ENCODE measurements around the gene CACNA1C.

The CACNA1C gene

GRCh38 chr12:2390133-2390532, 337.3 kb downstream of the CACNA1C start:
- no peaks in the 10 kb centered on the region for H3K36me3 ChIP-seq (ENCODE audit: insufficient read depth, low read length)
- ATAC-seq (ENCODE audit: insufficient read depth, low read depth), result no peak
- H3K79me2 ChIP-seq (ENCODE audit: insufficient read depth, low read length), result no peaks in the 10 kb centered on the region
- H3K27me3 ChIP-seq (ENCODE audit: insufficient read depth, low read length, poor library complexity), result peaks cover 15% of the 10 kb centered on the region
- no peaks in the 10 kb centered on the region for H3K4me1 ChIP-seq (ENCODE audit: insufficient read depth, low read length)
- DNase-seq, result no peak
- no peak overlapping the region for H3K4me3 ChIP-seq (ENCODE audit: low read depth in 1 of 2, low read length in 2 of 2)
- no peak overlapping the region for H3K4me2 ChIP-seq (ENCODE audit: insufficient read depth, low read length)
- no peaks in the 10 kb centered on the region for H3K9me3 ChIP-seq (ENCODE audit: insufficient read depth, low read length, severe bottlenecking)
- no peak overlapping the region for H3K27ac ChIP-seq (ENCODE audit: low read length)
- TF ChIP-seq, protein P1, sequence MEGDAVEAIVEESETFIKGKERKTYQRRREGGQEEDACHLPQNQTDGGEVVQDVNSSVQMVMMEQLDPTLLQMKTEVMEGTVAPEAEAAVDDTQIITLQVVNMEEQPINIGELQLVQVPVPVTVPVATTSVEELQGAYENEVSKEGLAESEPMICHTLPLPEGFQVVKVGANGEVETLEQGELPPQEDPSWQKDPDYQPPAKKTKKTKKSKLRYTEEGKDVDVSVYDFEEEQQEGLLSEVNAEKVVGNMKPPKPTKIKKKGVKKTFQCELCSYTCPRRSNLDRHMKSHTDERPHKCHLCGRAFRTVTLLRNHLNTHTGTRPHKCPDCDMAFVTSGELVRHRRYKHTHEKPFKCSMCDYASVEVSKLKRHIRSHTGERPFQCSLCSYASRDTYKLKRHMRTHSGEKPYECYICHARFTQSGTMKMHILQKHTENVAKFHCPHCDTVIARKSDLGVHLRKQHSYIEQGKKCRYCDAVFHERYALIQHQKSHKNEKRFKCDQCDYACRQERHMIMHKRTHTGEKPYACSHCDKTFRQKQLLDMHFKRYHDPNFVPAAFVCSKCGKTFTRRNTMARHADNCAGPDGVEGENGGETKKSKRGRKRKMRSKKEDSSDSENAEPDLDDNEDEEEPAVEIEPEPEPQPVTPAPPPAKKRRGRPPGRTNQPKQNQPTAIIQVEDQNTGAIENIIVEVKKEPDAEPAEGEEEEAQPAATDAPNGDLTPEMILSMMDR (IDR thresholded peaks at IDR 0.05; ENCODE audit: borderline replicate concordance, extremely low read depth, low read length, poor library complexity, severe bottlenecking), result no peak
- TF ChIP-seq EZH2 (IDR thresholded peaks at IDR 0.05; ENCODE audit: borderline replicate concordance, low read depth, low read length, severe bottlenecking), result no peak
- no peaks in the 10 kb centered on the region for H4K20me1 ChIP-seq (ENCODE audit: insufficient read depth, low read length)
- no peak overlapping the region for H2AFZ ChIP-seq (ENCODE audit: low read depth, low read length)
- no peak overlapping the region for H3K9ac ChIP-seq (ENCODE audit: low read depth, low read length)

GRCh38 chr12:2390850-2391390, 338.1 kb downstream of the CACNA1C start:
- Histone ChIP-seq H3K27me3 (ENCODE audit: insufficient read depth, low read length, poor library complexity) (peaks cover 15% of the 10 kb centered on the region), H3K27ac (ENCODE audit: low read length) (no peak overlapping the region), H3K4me1 (ENCODE audit: insufficient read depth, low read length) (no peaks in the 10 kb centered on the region), H2AFZ (ENCODE audit: low read depth, low read length) (no peak overlapping the region), H3K9me3 (ENCODE audit: insufficient read depth, low read length, severe bottlenecking) (no peaks in the 10 kb centered on the region), H3K4me3 (ENCODE audit: low read depth in 1 of 2, low read length in 2 of 2) (no peak overlapping the region), H3K79me2 (ENCODE audit: insufficient read depth, low read length) (no peaks in the 10 kb centered on the region), H3K36me3 (ENCODE audit: insufficient read depth, low read length) (no peaks in the 10 kb centered on the region), H3K4me2 (ENCODE audit: insufficient read depth, low read length) (no peak overlapping the region), H4K20me1 (ENCODE audit: insufficient read depth, low read length) (no peaks in the 10 kb centered on the region), H3K9ac (ENCODE audit: low read depth, low read length) (no peak overlapping the region)
- no peak for TF ChIP-seq EZH2 (IDR thresholded peaks at IDR 0.05; ENCODE audit: borderline replicate concordance, low read depth, low read length, severe bottlenecking)
- TF ChIP-seq, protein P1 (IDR thresholded peaks at IDR 0.05; ENCODE audit: borderline replicate concordance, extremely low read depth, low read length, poor library complexity, severe bottlenecking), result no peak
- ATAC-seq (ENCODE audit: insufficient read depth, low read depth) (no peak), DNase-seq (no peak)

GRCh38 chr12:2391740-2392331, 339.0 kb downstream of the CACNA1C start:
- Histone ChIP-seq H2AFZ (ENCODE audit: low read depth, low read length) (no peak overlapping the region), H3K4me2 (ENCODE audit: insufficient read depth, low read length) (no peak overlapping the region), H3K79me2 (ENCODE audit: insufficient read depth, low read length) (no peaks in the 10 kb centered on the region), H3K4me3 (ENCODE audit: low read depth in 1 of 2, low read length in 2 of 2) (no peak overlapping the region), H3K4me1 (ENCODE audit: insufficient read depth, low read length) (no peaks in the 10 kb centered on the region), H3K9me3 (ENCODE audit: insufficient read depth, low read length, severe bottlenecking) (no peaks in the 10 kb centered on the region), H3K36me3 (ENCODE audit: insufficient read depth, low read length) (no peaks in the 10 kb centered on the region), H3K9ac (ENCODE audit: low read depth, low read length) (no peak overlapping the region), H3K27ac (ENCODE audit: low read length) (no peak overlapping the region), H3K27me3 (ENCODE audit: insufficient read depth, low read length, poor library complexity) (peaks cover 11% of the 10 kb centered on the region), H4K20me1 (ENCODE audit: insufficient read depth, low read length) (no peaks in the 10 kb centered on the region)
- no peak for ATAC-seq (ENCODE audit: insufficient read depth, low read depth)
- no peak for DNase-seq
- TF ChIP-seq, protein P1 (IDR thresholded peaks at IDR 0.05; ENCODE audit: borderline replicate concordance, extremely low read depth, low read length, poor library complexity, severe bottlenecking), result no peak
- no peak for TF ChIP-seq EZH2 (IDR thresholded peaks at IDR 0.05; ENCODE audit: borderline replicate concordance, low read depth, low read length, severe bottlenecking)

Measured in DND-41 (cell line).